ENCODE data around the gene KRT3.

KRT3 gene

GRCh38 chr12:52788876-52789636 is 6.9 kb downstream of the KRT3 start (continued):
- TF ChIP-seq, protein P1, sequence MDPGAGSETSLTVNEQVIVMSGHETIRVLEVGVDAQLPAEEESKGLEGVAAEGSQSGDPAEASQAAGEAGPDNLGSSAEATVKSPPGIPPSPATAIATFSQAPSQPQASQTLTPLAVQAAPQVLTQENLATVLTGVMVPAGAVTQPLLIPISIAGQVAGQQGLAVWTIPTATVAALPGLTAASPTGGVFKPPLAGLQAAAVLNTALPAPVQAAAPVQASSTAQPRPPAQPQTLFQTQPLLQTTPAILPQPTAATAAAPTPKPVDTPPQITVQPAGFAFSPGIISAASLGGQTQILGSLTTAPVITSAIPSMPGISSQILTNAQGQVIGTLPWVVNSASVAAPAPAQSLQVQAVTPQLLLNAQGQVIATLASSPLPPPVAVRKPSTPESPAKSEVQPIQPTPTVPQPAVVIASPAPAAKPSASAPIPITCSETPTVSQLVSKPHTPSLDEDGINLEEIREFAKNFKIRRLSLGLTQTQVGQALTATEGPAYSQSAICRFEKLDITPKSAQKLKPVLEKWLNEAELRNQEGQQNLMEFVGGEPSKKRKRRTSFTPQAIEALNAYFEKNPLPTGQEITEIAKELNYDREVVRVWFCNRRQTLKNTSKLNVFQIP (CRISPR knock-in tag; IDR thresholded peaks at IDR 0.05; ENCODE audit: borderline replicate concordance, low read depth): no peak

DNA sequence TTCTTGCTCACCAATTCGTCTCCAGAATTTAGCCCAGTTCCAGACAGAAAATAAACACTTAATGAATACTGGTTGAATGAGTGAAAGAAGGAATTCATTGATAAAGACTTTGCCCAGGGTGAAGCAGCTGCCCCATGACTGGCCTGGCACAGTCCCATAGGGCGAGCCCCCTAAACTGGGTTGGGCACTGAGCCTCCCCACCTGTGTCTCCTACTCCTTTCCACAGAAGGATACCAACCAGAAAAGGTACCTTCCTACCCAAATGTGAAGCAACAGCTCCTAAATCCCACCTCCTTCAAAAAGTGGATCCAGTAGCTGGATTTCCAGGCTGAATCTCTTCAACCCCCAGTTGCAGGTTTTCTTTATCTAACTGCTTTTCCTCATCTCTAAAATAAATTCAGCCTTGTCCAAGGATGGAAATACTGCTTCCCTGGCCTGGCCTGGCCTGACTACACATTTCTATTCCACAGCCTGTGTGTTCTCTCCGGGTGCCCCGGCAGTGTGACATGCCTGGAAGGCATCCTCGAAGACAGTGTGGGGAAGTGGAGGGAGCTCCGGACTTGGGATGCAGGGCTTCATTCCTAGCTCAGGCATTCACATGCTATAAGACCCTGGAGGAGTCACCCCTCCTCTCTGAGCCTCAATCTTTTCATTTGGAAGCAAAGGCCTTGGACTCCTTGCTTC is 7.6 kb downstream of the KRT3 start:
- ATAC-seq: no peak
- no peak for TF ChIP-seq ZFP30 (CRISPR knock-in tag; IDR thresholded peaks at IDR 0.05)
- TF ChIP-seq ZNF70 (CRISPR knock-in tag; IDR thresholded peaks at IDR 0.05): no peak
- no peak for TF ChIP-seq PPARA (CRISPR knock-in tag; IDR thresholded peaks at IDR 0.05; ENCODE audit: borderline replicate concordance)
- no peak for TF ChIP-seq ZNF8 (CRISPR knock-in tag; IDR thresholded peaks at IDR 0.05)
- TF ChIP-seq ZC3H10 (CRISPR knock-in tag; IDR thresholded peaks at IDR 0.05): no peak
- TF ChIP-seq, protein P2, sequence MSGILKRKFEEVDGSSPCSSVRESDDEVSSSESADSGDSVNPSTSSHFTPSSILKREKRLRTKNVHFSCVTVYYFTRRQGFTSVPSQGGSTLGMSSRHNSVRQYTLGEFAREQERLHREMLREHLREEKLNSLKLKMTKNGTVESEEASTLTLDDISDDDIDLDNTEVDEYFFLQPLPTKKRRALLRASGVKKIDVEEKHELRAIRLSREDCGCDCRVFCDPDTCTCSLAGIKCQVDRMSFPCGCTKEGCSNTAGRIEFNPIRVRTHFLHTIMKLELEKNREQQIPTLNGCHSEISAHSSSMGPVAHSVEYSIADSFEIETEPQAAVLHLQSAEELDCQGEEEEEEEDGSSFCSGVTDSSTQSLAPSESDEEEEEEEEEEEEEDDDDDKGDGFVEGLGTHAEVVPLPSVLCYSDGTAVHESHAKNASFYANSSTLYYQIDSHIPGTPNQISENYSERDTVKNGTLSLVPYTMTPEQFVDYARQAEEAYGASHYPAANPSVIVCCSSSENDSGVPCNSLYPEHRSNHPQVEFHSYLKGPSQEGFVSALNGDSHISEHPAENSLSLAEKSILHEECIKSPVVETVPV (CRISPR knock-in tag; IDR thresholded peaks at IDR 0.05): no peak
- TF ChIP-seq TSHZ2 (CRISPR knock-in tag; IDR thresholded peaks at IDR 0.05): no peak
- no peak for TF ChIP-seq RARB (CRISPR knock-in tag; IDR thresholded peaks at IDR 0.05)

DNA sequence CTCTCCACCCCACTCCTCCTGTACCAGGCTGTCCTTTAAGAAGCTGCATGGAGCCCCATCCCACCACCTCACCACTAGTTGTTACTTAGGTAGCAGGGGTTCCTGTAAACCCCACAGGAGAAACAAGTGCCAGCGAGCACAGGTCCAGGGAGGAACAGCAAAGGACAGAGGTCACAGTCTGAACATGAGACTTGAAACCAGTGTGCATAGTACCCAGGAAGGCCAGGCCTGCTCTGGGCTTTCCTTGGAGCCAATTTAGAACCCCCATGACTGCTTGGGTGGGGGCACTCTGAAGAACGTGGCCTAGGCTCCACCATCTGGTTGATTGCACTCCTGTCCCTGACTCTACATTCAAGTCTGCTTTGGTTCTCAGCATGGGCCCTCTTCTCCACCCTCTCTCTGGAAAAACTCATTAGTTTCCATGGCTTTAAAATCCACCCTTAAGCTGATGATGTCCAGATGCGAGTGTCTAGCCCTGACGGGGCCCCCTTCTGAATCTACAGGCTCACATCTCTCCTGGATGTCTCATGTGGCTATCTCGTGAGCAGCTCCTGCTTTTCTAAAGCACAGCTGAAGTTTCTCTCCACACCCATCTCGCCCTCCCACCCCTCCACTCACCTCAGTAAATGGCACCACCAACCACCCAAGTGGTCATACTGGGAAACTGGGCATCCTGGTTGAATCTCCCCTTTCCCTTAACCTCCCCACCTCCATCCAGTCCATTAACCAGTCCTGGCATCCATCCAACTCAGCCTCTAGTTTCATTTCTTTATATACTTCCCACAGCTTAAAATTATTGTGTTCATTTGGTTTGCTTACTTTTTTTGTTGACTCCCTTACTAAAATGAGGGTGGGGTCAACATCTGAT is 8.4 kb downstream of the KRT3 start:
- TF ChIP-seq TSHZ2 (CRISPR knock-in tag; IDR thresholded peaks at IDR 0.05) (no peak), TCF4 (CRISPR knock-in tag; IDR thresholded peaks at IDR 0.05; ENCODE audit: borderline replicate concordance) (no peak), ZFP30 (CRISPR knock-in tag; IDR thresholded peaks at IDR 0.05) (no peak), BACH2 (CRISPR knock-in tag; IDR thresholded peaks at IDR 0.05; ENCODE audit: borderline replicate concordance) (no peak), TOX (CRISPR knock-in tag; IDR thresholded peaks at IDR 0.05; ENCODE audit: borderline replicate concordance) (no peak), ZNF8 (CRISPR knock-in tag; IDR thresholded peaks at IDR 0.05) (no peak), ZNF70 (CRISPR knock-in tag; IDR thresholded peaks at IDR 0.05) (no peak), GLIS3 (CRISPR knock-in tag; IDR thresholded peaks at IDR 0.05) (no peak), ISL1 (CRISPR knock-in tag; IDR thresholded peaks at IDR 0.05) (no peak), ARNTL (CRISPR knock-in tag; IDR thresholded peaks at IDR 0.05; ENCODE audit: borderline replicate concordance, low read depth) (no peak), CSDC2 (CRISPR knock-in tag; IDR thresholded peaks at IDR 0.05) (no peak), ZNF565 (CRISPR knock-in tag; conservative IDR thresholded peaks at IDR 0.05; ENCODE audit: low read depth) (no peak), PPARA (CRISPR knock-in tag; IDR thresholded peaks at IDR 0.05; ENCODE audit: borderline replicate concordance) (no peak), ESRRG (CRISPR knock-in tag; IDR thresholded peaks at IDR 0.05) (no peak), RARB (CRISPR knock-in tag; IDR thresholded peaks at IDR 0.05) (no peak), ZC3H10 (CRISPR knock-in tag; IDR thresholded peaks at IDR 0.05) (no peak)
- TF ChIP-seq, protein P3, sequence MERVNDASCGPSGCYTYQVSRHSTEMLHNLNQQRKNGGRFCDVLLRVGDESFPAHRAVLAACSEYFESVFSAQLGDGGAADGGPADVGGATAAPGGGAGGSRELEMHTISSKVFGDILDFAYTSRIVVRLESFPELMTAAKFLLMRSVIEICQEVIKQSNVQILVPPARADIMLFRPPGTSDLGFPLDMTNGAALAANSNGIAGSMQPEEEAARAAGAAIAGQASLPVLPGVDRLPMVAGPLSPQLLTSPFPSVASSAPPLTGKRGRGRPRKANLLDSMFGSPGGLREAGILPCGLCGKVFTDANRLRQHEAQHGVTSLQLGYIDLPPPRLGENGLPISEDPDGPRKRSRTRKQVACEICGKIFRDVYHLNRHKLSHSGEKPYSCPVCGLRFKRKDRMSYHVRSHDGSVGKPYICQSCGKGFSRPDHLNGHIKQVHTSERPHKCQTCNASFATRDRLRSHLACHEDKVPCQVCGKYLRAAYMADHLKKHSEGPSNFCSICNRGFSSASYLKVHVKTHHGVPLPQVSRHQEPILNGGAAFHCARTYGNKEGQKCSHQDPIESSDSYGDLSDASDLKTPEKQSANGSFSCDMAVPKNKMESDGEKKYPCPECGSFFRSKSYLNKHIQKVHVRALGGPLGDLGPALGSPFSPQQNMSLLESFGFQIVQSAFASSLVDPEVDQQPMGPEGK (CRISPR knock-in tag; IDR thresholded peaks at IDR 0.05; ENCODE audit: borderline replicate concordance): no peak
- no peak for ATAC-seq

Measured in SK-N-SH treated with all-trans-retinoic acid at 6 μM for 48 hours (cell line).